Fibroblast of pulmonary artery (primary cell): ENCODE measurements around the gene VCL.
"Not testable (repeated sequence)": the region's sequence is repeated elsewhere in the genome, so short reads cannot be mapped to it uniquely, and the experiment has no call there.

Experiments
- DNase-seq: peaks from one replicate; pipeline ENCODE4 v3.0.0-alpha.2; 2010; ENCODE audit warnings: low read depth
- H3K4me3 ChIP-seq: replicated peaks from 2 replicates; pipeline ENCODE4 v1.5.1; 2011; ENCODE audit warnings: low read depth, mild to moderate bottlenecking, control low read depth, low read length, moderate library complexity
- CTCF ChIP-seq: IDR thresholded peaks from 2 replicates; pipeline ENCODE4 v1.5.1; 2011; ENCODE audit warnings: mild to moderate bottlenecking, control low read depth, low read length, inconsistent platforms; ENCODE audit errors: missing control alignments

Gene VCL

GRCh38 chr10:73998623-73998928 lies 660 bp downstream of the VCL start:
- DNase-seq: no peak
- H3K4me3 ChIP-seq: peak overlapping the region; percentile 98
- no peak for TF ChIP-seq CTCF

GRCh38 chr10:73998929-73999691 lies 1.2 kb downstream of the VCL start:
- peak overlapping the region; percentile 98 for H3K4me3 ChIP-seq
- DNase-seq: peak; percentile 72

GRCh38 chr10:73999703-74000102 lies 1.8 kb downstream of the VCL start:
- TF ChIP-seq CTCF: no peak
- peak overlapping the region; percentile 98 for H3K4me3 ChIP-seq
- peak; percentile 75 for DNase-seq

More at GRCh38 chr10:73998929-73999691, 1.2 kb downstream of the VCL start:
- TF ChIP-seq CTCF: peak; percentile 52

GRCh38 chr10:74000244-74000643 lies 2.3 kb downstream of the VCL start:
- DNase-seq: not testable (repeated sequence)
- H3K4me3 ChIP-seq: peak overlapping the region; percentile 98

- peak overlapping the region; percentile 98 for H3K4me3 ChIP-seq
- no peak for TF ChIP-seq CTCF
- no peak for DNase-seq
These were observed 3.2 kb downstream of the VCL start for GRCh38 chr10:74000892-74001669.

GRCh38 chr10:74006269-74006668 lies 8.4 kb downstream of the VCL start:
- no peak for TF ChIP-seq CTCF
- no peak for DNase-seq
- no peak overlapping the region for H3K4me3 ChIP-seq

GRCh38 chr10:74008212-74008731 lies 10.4 kb downstream of the VCL start:
- no peak for TF ChIP-seq CTCF
- H3K4me3 ChIP-seq: no peak overlapping the region
- peak; percentile 72 for DNase-seq
